ENCODE data around the gene CIBAR2. TPM values are rescaled to one million over a fixed set of nuclear protein-coding genes. Genes with fewer than 3 reads are reported as not detected.

Gene CIBAR2
- total RNA-seq, 1 donor from 2014 or later, result not detected

GRCh38 chr16:85083051-85083639 lies 29.1 kb downstream of the CIBAR2 start:
- peaks cover 25% of the 10 kb centered on the region for H3K36me3 ChIP-seq
- intact Hi-C loops (cut with micrococcal nuclease), result no loop called here
- TF ChIP-seq, protein P1, sequence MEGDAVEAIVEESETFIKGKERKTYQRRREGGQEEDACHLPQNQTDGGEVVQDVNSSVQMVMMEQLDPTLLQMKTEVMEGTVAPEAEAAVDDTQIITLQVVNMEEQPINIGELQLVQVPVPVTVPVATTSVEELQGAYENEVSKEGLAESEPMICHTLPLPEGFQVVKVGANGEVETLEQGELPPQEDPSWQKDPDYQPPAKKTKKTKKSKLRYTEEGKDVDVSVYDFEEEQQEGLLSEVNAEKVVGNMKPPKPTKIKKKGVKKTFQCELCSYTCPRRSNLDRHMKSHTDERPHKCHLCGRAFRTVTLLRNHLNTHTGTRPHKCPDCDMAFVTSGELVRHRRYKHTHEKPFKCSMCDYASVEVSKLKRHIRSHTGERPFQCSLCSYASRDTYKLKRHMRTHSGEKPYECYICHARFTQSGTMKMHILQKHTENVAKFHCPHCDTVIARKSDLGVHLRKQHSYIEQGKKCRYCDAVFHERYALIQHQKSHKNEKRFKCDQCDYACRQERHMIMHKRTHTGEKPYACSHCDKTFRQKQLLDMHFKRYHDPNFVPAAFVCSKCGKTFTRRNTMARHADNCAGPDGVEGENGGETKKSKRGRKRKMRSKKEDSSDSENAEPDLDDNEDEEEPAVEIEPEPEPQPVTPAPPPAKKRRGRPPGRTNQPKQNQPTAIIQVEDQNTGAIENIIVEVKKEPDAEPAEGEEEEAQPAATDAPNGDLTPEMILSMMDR (IDR thresholded peaks at IDR 0.05; ENCODE audit: borderline replicate concordance), result no peak
- H3K27me3 ChIP-seq (ENCODE audit: low read depth), result no peaks in the 10 kb centered on the region
- H3K27ac ChIP-seq (replicated peaks), result no peak overlapping the region
- H3K4me1 ChIP-seq, result peaks cover 18% of the 10 kb centered on the region
- no peak for DNase-seq
- H3K4me3 ChIP-seq, result no peak overlapping the region
- H3K9me3 ChIP-seq (replicated peaks), result no peaks in the 10 kb centered on the region

GRCh38 chr16:85082173-85083050 lies 29.9 kb downstream of the CIBAR2 start:
- Histone ChIP-seq H3K27me3 (ENCODE audit: low read depth) (no peaks in the 10 kb centered on the region), H3K4me3 (no peak overlapping the region), H3K36me3 (peaks cover 30% of the 10 kb centered on the region), H3K9me3 (replicated peaks) (no peaks in the 10 kb centered on the region), H3K27ac (replicated peaks) (no peak overlapping the region), H3K4me1 (peaks cover 18% of the 10 kb centered on the region)
- intact Hi-C loops (cut with micrococcal nuclease), result no loop called here
- TF ChIP-seq, protein P1 (IDR thresholded peaks at IDR 0.05; ENCODE audit: borderline replicate concordance), result no peak
- DNase-seq, result no peak

GRCh38 chr16:85081765-85082164 lies 30.5 kb downstream of the CIBAR2 start:
- no peak for DNase-seq
- intact Hi-C loops (cut with micrococcal nuclease), result no loop called here
- H3K36me3 ChIP-seq, result peaks cover 36% of the 10 kb centered on the region

DNA sequence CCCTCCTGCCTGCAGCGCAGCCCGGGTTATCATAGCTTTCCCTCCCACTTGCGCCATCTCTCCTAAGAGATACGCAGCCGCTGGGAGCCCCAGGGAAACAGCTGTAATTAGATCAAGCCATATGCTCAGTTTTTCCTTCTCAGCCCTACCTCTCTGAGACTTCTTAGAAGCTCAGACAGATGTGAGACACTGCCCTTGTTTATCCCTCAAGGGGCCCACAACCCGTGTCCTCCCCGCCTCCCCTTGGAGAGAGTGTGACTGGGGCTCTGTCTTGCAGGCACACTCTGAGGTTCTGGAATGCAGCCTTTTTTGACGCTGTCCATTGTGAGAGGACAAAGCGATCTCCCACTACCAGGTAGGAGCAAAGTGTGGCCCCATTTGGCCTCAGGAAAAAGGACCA lies 31.2 kb downstream of the CIBAR2 start:
- DNase-seq, result no peak
- H3K9me3 ChIP-seq (replicated peaks), result no peaks in the 10 kb centered on the region
- H3K4me3 ChIP-seq, result no peak overlapping the region
- H3K36me3 ChIP-seq, result peaks cover 43% of the 10 kb centered on the region
- intact Hi-C loops (cut with micrococcal nuclease), result no loop called here
- H3K4me1 ChIP-seq, result peaks cover 9% of the 10 kb centered on the region
- no peaks in the 10 kb centered on the region for H3K27me3 ChIP-seq (ENCODE audit: low read depth)
- H3K27ac ChIP-seq (replicated peaks), result no peak overlapping the region
- TF ChIP-seq, protein P1 (IDR thresholded peaks at IDR 0.05; ENCODE audit: borderline replicate concordance), result no peak

More at GRCh38 chr16:85081765-85082164, 30.5 kb downstream of the CIBAR2 start:
- Histone ChIP-seq H3K27ac (replicated peaks) (no peak overlapping the region), H3K27me3 (ENCODE audit: low read depth) (no peaks in the 10 kb centered on the region), H3K4me1 (peaks cover 14% of the 10 kb centered on the region), H3K4me3 (no peak overlapping the region), H3K9me3 (replicated peaks) (no peaks in the 10 kb centered on the region)
- TF ChIP-seq, protein P1 (IDR thresholded peaks at IDR 0.05; ENCODE audit: borderline replicate concordance), result no peak

- TF ChIP-seq, protein P1 (IDR thresholded peaks at IDR 0.05; ENCODE audit: borderline replicate concordance), result no peak
- H3K27ac ChIP-seq (replicated peaks), result no peak overlapping the region
- H3K4me3 ChIP-seq, result no peak overlapping the region
- DNase-seq, result no peak
- H3K36me3 ChIP-seq, result peaks cover 47% of the 10 kb centered on the region
- no peaks in the 10 kb centered on the region for H3K27me3 ChIP-seq (ENCODE audit: low read depth)
- intact Hi-C loops (cut with micrococcal nuclease), result no loop called here
- no peaks in the 10 kb centered on the region for H3K9me3 ChIP-seq (replicated peaks)
- peaks cover 9% of the 10 kb centered on the region for H3K4me1 ChIP-seq
Measured at GRCh38 chr16:85079785-85080570, 32.3 kb downstream of the CIBAR2 start.
